Psoas muscle (tissue), 8 donors: Measurements from ENCODE around the gene SOCS7. TPM values are rescaled to one million over a fixed set of nuclear protein-coding genes. Genes with fewer than 3 reads are reported as not detected.

ENCODE experiments used
- ATAC-seq, 4 donors: fragments of 200-7000 bp; cut with Tn5 transposase; one replicate each; pipeline ENCODE4 v1.9.1; 2020; ENCODE audit warnings: moderate library complexity in 3 of 4, mild to moderate bottlenecking in 2 of 4
- DNase-seq, 2 donors: peaks; one replicate each; pipeline ENCODE4 v3.0.0-alpha.2; 2020
- H3K27ac ChIP-seq: fragments of 200-600 bp; one replicate; pipeline ENCODE4 v1.8.0; 2022
- H3K27me3 ChIP-seq, 3 donors: fragments of 200-600 bp in 1 of 3; one replicate each; pipeline versions ENCODE4 v1.6.1 to v1.8.0; 2013 to 2022; ENCODE audit warnings: low read length in 2 of 3, mild to moderate bottlenecking in 2 of 3, moderate library complexity in 1 of 3; ENCODE audit not compliant: insufficient read depth in 3 of 3
- H3K36me3 ChIP-seq, 2 donors: fragments of 200-600 bp in 1 of 2; one replicate each; pipeline versions ENCODE4 v1.6.1 to v1.8.0; 2013 to 2022; ENCODE audit warnings: low read depth in 1 of 2, mild to moderate bottlenecking in 1 of 2, moderate library complexity in 1 of 2; ENCODE audit not compliant: insufficient read depth in 1 of 2
- H3K4me1 ChIP-seq: fragments of 200-600 bp; one replicate; pipeline ENCODE4 v1.8.0; 2022
- H3K4me3 ChIP-seq: fragments of 200-600 bp; one replicate; pipeline ENCODE4 v1.8.0; 2022; ENCODE audit warnings: mild to moderate bottlenecking
- H3K9me3 ChIP-seq: fragments of 200-600 bp; one replicate; pipeline ENCODE4 v1.8.0; 2022
- CTCF ChIP-seq: fragments of 200-600 bp; IDR thresholded peaks from one replicate; pipeline ENCODE4 v1.8.0; 2022; ENCODE audit warnings: antibody characterized with exemption
- WGBS, 3 donors: extraction: QIAGEN DNeasy Blood & Tissue Kit; methylation state at CpG; one replicate each; pipeline versions ENCODE4 v1.1.6 to v1.1.7; 2013; 5-methylcytosine and 5-hydroxymethylcytosine counted together
- intact Hi-C, 2 donors: fragments of 100-400 bp; cut with DNase I; formaldehyde crosslinking; loops; one replicate each; pipeline versions ENCODE4 v1.11.0 to v1.14.2; 2022
- polyA plus RNA-seq, 3 donors: library from polyadenylated mRNA; stranded (reverse); fragments of 200-250 nt; gene quantifications; one replicate each; pipeline ENCODE4 v1.2.3, GENCODE V29; 2013
- total RNA-seq, 4 donors: library from RNA; stranded (reverse); fragmentation: NEBNext Ultra II Directional in 2 of 4; extraction: Animal tissue kit (Norgen Biotek cat#: 25700) in 2 of 4; gene quantifications; one replicate each; pipeline versions ENCODE4 v1.2.1 to v1.2.4, GENCODE V29; 2021 to 2023
- donor health status: healthy with polysubstance abuse.
- donor health status: DM: no; HTN: no; CAD: no; lungs with moderate emphysema.
- donor health status: Bipolar disorder and iron deficiency.
- donor health status: healthy.
- donor health status: DM: yes; HTN: yes; CAD: no.
- donor health status: DM: no; HTN: no; CAD: no.
- donor health status: DM: no; HTN: no; CAD: no.
- donor health status: DM: yes; HTN: yes; CAD: no.

The SOCS7 gene
- total and polyA plus RNA-seq, 7 donors, result 6.6 to 28.9 (median 23.9) TPM

GRCh38 chr17:38402897-38403296, 51.3 kb downstream of the SOCS7 start:
- no peak for DNase-seq
- intact Hi-C loops, result no loop called here
- ATAC-seq, result no peak
- Histone ChIP-seq H3K9me3 (no peaks in the 10 kb centered on the region), H3K27ac (no peak overlapping the region), H3K36me3 (peaks cover 4 to 48% of the 10 kb centered on the region in 2 donors), H3K4me1 (no peaks in the 10 kb centered on the region), H3K4me3 (no peak overlapping the region), H3K27me3 (no peaks in the 10 kb centered on the region)
- TF ChIP-seq CTCF, result no peak
- 94% methylated on average over 5 of the region's 5 CpGs for WGBS, 3 donors

GRCh38 chr17:38403491-38403890, 51.8 kb downstream of the SOCS7 start:
- no peak for TF ChIP-seq CTCF
- H3K4me3 ChIP-seq, result no peak overlapping the region
- intact Hi-C loops, result no loop called here
- no peak for DNase-seq
- WGBS, 3 donors, result 60 to 64% (median 64%) methylated on average over 4 of the region's 4 CpGs
- H3K27ac ChIP-seq, result no peak overlapping the region
- H3K4me1 ChIP-seq, result no peaks in the 10 kb centered on the region
- peaks cover 4 to 44% of the 10 kb centered on the region in 2 donors for H3K36me3 ChIP-seq
- no peaks in the 10 kb centered on the region for H3K9me3 ChIP-seq
- no peak for ATAC-seq
- no peaks in the 10 kb centered on the region for H3K27me3 ChIP-seq

GRCh38 chr17:38404174-38404943, 52.7 kb downstream of the SOCS7 start:
- no peak overlapping the region for H3K4me3 ChIP-seq
- H3K27me3 ChIP-seq, result no peaks in the 10 kb centered on the region
- no peaks in the 10 kb centered on the region for H3K4me1 ChIP-seq
- no peaks in the 10 kb centered on the region for H3K9me3 ChIP-seq
- peaks cover 4 to 36% of the 10 kb centered on the region in 2 donors for H3K36me3 ChIP-seq
- TF ChIP-seq CTCF, result no peak
- no peak for DNase-seq
- intact Hi-C loops, result no loop called here
- no peak for ATAC-seq
- no peak overlapping the region for H3K27ac ChIP-seq
- 74 to 78% (median 74%) methylated on average over 16 of the region's 16 CpGs for WGBS, 3 donors

GRCh38 chr17:38405654-38406053, 54.0 kb downstream of the SOCS7 start:
- no peak for TF ChIP-seq CTCF
- DNase-seq (no peak), ATAC-seq (no peak)
- Histone ChIP-seq H3K9me3 (no peaks in the 10 kb centered on the region), H3K4me3 (no peak overlapping the region), H3K27ac (no peak overlapping the region), H3K4me1 (no peaks in the 10 kb centered on the region), H3K36me3 (peaks cover 0 to 23% of the 10 kb centered on the region in 2 donors), H3K27me3 (no peaks in the 10 kb centered on the region)
- intact Hi-C loops, result no loop called here
- WGBS, 3 donors, result 83 to 89% (median 85%) methylated on average over 4 of the region's 4 CpGs

GRCh38 chr17:38410201-38410600, 58.6 kb downstream of the SOCS7 start:
- Histone ChIP-seq H3K27me3 (peaks cover 0 to 2% (median 0%) of the 10 kb centered on the region in 3 donors), H3K4me1 (peaks cover 8% of the 10 kb centered on the region), H3K9me3 (no peaks in the 10 kb centered on the region), H3K4me3 (no peak overlapping the region), H3K36me3 (no peaks in the 10 kb centered on the region), H3K27ac (no peak overlapping the region)
- no peak for ATAC-seq
- intact Hi-C loops, result no loop called here
- WGBS, 3 donors, result 72 to 80% (median 74%) methylated on average over 1 of the region's 1 CpG
- TF ChIP-seq CTCF, result no peak
- DNase-seq, result no peak
